ENCODE data around the gene PRKAB2.

The PRKAB2 gene

DNA sequence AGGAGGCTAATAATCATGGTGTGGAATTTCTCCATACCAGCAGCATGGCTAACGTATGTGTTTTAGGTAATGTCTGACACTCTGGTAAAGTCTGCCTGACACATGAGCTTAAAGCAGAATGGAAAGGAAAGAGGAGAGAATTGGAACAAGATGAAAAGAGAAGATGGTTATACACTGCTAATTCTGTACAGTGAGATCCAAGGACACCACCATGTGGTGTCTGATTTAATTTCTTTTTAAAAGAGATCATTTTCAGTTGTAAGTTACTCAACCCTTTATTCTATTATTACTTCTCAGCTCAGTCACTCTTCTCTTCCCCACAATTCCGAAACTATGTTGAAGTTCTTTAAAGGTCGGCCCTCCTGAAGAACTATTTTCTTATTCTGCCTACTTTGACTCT is 15.6 kb downstream of the PRKAB2 start:
- Histone ChIP-seq H3K9me2 (replicated peaks; ENCODE audit: control insufficient read depth, low read length) (no peaks in the 10 kb centered on the region), H4K20me1 (ENCODE audit: control insufficient read depth, insufficient read depth, low read depth, low read length) (no peaks in the 10 kb centered on the region), H3K27ac (ENCODE audit: low read depth, low read length) (no peak overlapping the region), H3F3A (ENCODE audit: control insufficient read depth, insufficient read depth) (no peaks in the 10 kb centered on the region), H3K27me3 (ENCODE audit: control insufficient read depth, low read length) (no peaks in the 10 kb centered on the region), H3K79me2 (ENCODE audit: control insufficient read depth, low read length) (no peaks in the 10 kb centered on the region), H3K4me2 (ENCODE audit: low read length) (no peak overlapping the region), H3K36me3 (ENCODE audit: control insufficient read depth, low read length) (peaks cover 40% of the 10 kb centered on the region), H3K4me3 (ENCODE audit: low read length) (no peak overlapping the region), H3K9me3 (ENCODE audit: control insufficient read depth, insufficient read depth, low read length) (no peaks in the 10 kb centered on the region), H3K4me1 (ENCODE audit: control insufficient read depth, low read length) (no peaks in the 10 kb centered on the region)
- TF ChIP-seq EZH2phosphoT487 (IDR thresholded peaks at IDR 0.05; ENCODE audit: borderline replicate concordance, low read length) = no peak
- TF ChIP-seq, protein P1, sequence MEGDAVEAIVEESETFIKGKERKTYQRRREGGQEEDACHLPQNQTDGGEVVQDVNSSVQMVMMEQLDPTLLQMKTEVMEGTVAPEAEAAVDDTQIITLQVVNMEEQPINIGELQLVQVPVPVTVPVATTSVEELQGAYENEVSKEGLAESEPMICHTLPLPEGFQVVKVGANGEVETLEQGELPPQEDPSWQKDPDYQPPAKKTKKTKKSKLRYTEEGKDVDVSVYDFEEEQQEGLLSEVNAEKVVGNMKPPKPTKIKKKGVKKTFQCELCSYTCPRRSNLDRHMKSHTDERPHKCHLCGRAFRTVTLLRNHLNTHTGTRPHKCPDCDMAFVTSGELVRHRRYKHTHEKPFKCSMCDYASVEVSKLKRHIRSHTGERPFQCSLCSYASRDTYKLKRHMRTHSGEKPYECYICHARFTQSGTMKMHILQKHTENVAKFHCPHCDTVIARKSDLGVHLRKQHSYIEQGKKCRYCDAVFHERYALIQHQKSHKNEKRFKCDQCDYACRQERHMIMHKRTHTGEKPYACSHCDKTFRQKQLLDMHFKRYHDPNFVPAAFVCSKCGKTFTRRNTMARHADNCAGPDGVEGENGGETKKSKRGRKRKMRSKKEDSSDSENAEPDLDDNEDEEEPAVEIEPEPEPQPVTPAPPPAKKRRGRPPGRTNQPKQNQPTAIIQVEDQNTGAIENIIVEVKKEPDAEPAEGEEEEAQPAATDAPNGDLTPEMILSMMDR (IDR thresholded peaks at IDR 0.05; ENCODE audit: low read depth, low read length, poor library complexity, severe bottlenecking) = no peak

DNA sequence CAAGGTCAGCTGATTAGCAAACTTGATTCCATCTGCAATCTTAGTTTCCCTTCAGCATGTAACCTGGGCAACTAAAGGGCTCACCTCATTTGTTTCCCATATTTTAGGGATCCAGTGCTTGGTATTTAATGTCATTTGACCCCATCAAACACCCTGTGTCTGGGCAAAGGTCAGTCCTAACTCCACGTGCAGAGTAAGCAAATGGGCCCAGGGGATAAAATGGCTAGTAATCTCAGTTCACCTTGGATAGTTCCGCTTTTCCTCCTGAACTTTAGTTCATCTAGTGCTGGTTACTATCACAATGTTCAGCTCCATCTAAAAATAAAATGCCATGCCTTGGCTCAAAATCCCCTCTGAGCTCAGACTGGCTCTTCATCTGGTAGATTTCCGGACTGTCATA is 19.5 kb downstream of the PRKAB2 start:
- no peak overlapping the region for H3K4me3 ChIP-seq (ENCODE audit: low read length)
- H3K79me2 ChIP-seq (ENCODE audit: control insufficient read depth, low read length) = no peaks in the 10 kb centered on the region
- TF ChIP-seq, protein P1 (IDR thresholded peaks at IDR 0.05; ENCODE audit: low read depth, low read length, poor library complexity, severe bottlenecking) = no peak
- TF ChIP-seq EZH2phosphoT487 (IDR thresholded peaks at IDR 0.05; ENCODE audit: borderline replicate concordance, low read length) = no peak
- no peak overlapping the region for H3K4me2 ChIP-seq (ENCODE audit: low read length)
- H3K27me3 ChIP-seq (ENCODE audit: control insufficient read depth, low read length) = peaks cover 3% of the 10 kb centered on the region; the same call in 1 of the 2 replicates
- no peak overlapping the region for H3K27ac ChIP-seq (ENCODE audit: low read depth, low read length)
- peaks cover 4% of the 10 kb centered on the region for H3K36me3 ChIP-seq (ENCODE audit: control insufficient read depth, low read length)
- no peaks in the 10 kb centered on the region for H4K20me1 ChIP-seq (ENCODE audit: control insufficient read depth, insufficient read depth, low read depth, low read length)
- H3F3A ChIP-seq (ENCODE audit: control insufficient read depth, insufficient read depth) = no peaks in the 10 kb centered on the region
- no peaks in the 10 kb centered on the region for H3K9me2 ChIP-seq (replicated peaks; ENCODE audit: control insufficient read depth, low read length)
- no peaks in the 10 kb centered on the region for H3K4me1 ChIP-seq (ENCODE audit: control insufficient read depth, low read length)
- H3K9me3 ChIP-seq (ENCODE audit: control insufficient read depth, insufficient read depth, low read length) = no peaks in the 10 kb centered on the region

DNA sequence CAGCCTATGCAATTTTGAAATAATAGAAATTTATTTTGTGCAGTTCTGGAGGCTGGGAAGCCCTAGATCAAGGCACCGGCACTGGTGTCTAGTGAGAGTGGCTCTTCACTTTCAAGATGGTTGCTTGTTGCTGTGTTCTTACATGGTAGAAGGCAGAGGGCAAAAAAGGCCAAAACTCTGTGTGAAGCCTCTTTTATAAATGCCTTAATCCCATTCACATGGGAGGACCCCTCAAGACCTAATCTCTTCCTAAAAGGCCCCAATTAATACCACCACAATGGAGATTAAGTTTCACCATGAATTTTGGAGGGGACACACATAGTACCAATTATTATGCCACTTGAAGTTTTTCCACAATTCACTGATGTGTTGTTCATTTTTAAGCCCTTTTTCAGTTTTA is 21.0 kb downstream of the PRKAB2 start:
- Histone ChIP-seq H3K9me2 (replicated peaks; ENCODE audit: control insufficient read depth, low read length) (no peaks in the 10 kb centered on the region), H3F3A (ENCODE audit: control insufficient read depth, insufficient read depth) (no peaks in the 10 kb centered on the region), H3K27ac (ENCODE audit: low read depth, low read length) (no peak overlapping the region), H3K36me3 (ENCODE audit: control insufficient read depth, low read length) (peaks cover 3% of the 10 kb centered on the region; the same call in 1 of the 2 replicates), H3K79me2 (ENCODE audit: control insufficient read depth, low read length) (no peaks in the 10 kb centered on the region), H4K20me1 (ENCODE audit: control insufficient read depth, insufficient read depth, low read depth, low read length) (no peaks in the 10 kb centered on the region), H3K4me2 (ENCODE audit: low read length) (no peak overlapping the region), H3K4me1 (ENCODE audit: control insufficient read depth, low read length) (no peaks in the 10 kb centered on the region), H3K27me3 (ENCODE audit: control insufficient read depth, low read length) (peaks cover 3% of the 10 kb centered on the region; the same call in 1 of the 2 replicates), H3K4me3 (ENCODE audit: low read length) (no peak overlapping the region), H3K9me3 (ENCODE audit: control insufficient read depth, insufficient read depth, low read length) (no peaks in the 10 kb centered on the region)
- TF ChIP-seq, protein P1 (IDR thresholded peaks at IDR 0.05; ENCODE audit: low read depth, low read length, poor library complexity, severe bottlenecking) = no peak
- TF ChIP-seq EZH2phosphoT487 (IDR thresholded peaks at IDR 0.05; ENCODE audit: borderline replicate concordance, low read length) = no peak
